CD4-positive, alpha-beta T cell treated with Interleukin-10 for 1 hour (primary cell): ENCODE measurements around the gene NXPH4.

ENCODE experiments used
- DNase-seq: peaks from one replicate; pipeline ENCODE4 v3.0.0-alpha.2; 2020

The NXPH4 gene

DNA sequence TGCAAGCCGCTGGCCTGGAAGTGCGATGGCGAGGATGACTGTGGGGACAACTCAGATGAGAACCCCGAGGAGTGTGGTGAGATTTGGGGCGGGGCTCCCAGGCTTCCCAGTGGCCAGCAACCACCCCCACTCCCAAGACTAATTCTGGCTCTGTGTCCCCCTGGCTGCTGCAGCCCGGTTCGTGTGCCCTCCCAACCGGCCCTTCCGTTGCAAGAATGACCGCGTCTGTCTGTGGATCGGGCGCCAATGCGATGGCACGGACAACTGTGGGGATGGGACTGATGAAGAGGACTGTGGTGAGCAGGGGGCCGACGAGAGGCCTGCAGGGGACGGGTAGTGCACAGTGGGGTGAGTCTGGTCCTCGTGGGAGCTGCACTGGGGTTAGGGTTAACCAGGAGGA, 12.1 kb upstream of the NXPH4 start:
- no peak for DNase-seq

DNA sequence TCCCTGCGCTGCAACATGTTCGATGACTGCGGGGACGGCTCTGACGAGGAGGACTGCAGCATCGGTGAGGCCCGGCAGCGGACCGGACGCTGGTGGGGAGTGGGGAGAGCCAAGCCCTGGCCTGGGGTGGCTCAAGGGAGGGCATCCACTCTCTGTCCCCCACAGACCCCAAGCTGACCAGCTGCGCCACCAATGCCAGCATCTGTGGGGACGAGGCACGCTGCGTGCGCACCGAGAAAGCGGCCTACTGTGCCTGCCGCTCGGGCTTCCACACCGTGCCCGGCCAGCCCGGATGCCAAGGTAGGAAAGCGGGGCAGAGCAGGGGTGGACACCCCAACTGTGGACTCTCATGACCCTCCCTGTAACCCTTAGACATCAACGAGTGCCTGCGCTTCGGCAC, 11.4 kb upstream of the NXPH4 start:
- DNase-seq = no peak

DNA sequence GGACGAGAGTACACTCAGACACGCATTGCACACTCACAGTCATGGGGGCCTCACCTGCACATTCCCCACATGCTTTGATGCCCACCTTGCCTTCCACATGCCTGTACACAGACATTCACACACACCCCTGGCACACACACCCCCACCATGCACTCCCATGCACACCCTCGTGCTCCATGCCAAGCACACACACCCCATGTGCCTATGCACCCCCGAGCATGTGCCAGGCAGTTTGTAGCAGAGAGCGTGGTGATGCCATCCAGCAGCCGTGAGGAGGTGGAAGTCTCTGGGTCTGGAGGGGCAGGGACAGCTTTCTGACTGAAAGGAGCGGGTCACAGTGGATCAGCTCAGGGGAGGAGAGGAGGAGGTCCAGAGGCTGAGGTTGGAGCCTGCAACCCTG, 10.7 kb upstream of the NXPH4 start:
- no peak for DNase-seq

DNA sequence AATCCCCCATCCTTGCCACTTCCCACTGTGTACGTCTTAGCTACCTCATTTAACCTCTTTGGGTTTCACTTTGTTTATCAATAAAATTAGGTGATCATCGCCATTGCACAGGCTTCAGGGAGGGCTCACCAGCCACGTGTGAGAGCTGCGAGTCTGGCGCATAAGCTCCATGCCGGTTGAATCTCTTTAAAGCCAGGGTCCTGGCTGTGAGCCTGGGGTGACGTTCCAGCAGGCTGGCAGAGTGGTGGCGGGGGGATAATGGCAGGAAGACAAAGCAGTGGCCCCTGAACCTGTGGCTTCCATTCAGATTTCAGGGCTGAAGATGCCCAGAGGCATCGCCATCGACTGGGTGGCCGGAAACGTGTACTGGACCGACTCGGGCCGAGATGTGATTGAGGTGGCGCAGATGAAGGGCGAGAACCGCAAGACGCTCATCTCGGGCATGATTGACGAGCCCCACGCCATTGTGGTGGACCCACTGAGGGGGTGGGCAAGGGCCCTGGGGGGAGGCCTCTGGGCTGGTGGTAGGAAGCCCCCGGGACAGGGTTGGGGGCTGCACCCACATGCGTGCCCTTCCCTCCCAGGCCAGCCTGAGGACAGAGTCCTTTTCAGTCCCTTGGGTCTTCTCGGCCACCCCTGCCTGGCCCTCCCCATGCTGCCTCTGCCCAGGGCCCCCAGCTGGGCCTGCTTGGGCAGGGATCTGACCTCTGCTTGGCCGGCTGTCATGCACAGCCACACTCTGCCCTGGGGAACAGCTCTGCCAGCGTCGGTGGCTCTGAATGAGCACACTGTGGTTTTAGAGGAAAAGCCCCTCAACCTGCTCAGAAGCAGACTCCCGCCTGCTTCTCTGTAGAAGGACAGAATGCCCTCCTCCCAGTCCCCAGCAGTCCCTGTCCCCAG, 8.6 kb upstream of the NXPH4 start:
- no peak for DNase-seq

DNA sequence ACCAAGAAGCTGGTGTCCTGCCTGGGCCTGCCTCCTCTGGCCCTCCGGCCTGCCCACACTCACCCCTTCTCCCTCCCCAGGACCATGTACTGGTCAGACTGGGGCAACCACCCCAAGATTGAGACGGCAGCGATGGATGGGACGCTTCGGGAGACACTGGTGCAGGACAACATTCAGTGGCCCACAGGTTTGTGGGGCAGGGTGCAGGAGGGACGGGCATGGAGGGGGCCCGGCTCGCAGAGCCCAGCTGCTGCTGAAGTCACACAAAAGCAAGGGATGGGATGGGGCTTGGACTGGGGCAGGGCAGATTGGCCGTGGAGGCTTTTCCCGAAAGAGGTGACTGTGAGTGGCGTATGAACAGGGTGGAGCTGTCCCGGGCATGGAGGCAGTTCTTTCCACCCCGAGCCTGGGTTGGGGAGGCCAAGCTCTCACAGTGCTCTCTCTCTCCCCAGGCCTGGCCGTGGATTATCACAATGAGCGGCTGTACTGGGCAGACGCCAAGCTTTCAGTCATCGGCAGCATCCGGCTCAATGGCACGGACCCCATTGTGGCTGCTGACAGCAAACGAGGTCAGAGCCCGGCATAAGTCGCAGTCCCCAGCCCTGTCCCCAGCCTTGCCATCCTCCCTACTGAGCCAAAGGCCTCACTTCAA, 7.8 kb upstream of the NXPH4 start:
- DNase-seq = no peak

DNA sequence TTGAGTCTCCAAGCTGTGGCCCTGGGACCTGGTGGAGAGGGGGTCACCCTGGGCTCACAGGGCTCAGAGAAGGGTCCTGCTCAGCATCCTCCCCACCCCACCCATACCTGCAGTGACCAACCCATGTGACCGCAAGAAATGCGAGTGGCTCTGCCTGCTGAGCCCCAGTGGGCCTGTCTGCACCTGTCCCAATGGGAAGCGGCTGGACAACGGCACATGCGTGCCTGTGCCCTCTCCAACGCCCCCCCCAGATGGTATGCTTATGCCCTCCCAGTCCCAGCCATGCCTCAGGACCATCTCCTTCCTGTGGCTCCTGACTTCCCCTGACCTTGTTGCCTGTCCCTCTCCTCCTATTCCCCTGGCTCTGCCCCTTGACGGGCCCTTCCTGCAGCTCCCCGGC, 6.7 kb upstream of the NXPH4 start:
- no peak for DNase-seq

DNA sequence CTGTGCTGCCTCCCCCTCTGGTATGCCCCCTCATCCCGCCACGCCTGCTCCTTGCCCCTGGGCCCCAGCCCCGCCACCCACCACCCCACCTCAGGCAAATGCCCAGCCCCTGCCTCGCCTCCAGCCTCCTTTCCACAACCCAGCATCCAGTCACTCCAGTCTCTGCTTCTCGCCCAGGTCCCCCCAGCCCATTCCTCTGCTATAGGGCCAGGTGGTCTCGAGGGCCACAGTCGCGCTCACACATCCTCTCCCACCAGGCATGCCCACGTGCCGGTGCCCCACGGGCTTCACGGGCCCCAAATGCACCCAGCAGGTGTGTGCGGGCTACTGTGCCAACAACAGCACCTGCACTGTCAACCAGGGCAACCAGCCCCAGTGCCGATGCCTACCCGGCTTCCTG, 6.1 kb upstream of the NXPH4 start:
- DNase-seq = no peak

DNA sequence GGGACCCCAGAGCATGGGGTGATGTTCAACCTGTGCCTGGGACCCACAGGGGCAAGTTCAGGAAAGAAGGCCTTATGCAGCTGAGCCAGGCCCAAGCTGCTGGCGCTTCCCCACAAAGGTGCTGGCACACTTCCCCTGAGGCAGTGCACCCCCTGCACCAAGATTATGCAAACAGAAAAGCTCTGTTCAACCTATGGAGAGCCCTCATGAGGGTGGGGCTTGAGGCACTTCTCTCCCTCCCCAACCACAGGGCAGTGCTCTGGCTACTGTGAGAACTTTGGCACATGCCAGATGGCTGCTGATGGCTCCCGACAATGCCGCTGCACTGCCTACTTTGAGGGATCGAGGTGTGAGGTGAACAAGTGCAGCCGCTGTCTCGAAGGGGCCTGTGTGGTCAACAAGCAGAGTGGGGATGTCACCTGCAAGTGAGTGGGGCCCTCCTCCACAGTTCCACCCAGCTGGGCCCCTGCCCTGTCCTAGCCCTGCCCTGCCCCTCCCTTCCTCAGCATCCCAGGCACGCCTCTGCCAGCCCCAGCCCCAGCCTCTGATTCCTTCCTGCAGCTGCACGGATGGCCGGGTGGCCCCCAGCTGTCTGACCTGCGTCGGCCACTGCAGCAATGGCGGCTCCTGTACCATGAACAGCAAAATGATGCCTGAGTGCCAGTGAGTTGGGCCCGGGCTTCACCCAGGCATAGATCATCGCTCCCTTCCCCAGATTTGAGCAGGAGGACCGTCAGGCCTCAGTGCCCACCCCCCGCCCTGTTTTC, 5.5 kb upstream of the NXPH4 start:
- no peak for DNase-seq

DNA sequence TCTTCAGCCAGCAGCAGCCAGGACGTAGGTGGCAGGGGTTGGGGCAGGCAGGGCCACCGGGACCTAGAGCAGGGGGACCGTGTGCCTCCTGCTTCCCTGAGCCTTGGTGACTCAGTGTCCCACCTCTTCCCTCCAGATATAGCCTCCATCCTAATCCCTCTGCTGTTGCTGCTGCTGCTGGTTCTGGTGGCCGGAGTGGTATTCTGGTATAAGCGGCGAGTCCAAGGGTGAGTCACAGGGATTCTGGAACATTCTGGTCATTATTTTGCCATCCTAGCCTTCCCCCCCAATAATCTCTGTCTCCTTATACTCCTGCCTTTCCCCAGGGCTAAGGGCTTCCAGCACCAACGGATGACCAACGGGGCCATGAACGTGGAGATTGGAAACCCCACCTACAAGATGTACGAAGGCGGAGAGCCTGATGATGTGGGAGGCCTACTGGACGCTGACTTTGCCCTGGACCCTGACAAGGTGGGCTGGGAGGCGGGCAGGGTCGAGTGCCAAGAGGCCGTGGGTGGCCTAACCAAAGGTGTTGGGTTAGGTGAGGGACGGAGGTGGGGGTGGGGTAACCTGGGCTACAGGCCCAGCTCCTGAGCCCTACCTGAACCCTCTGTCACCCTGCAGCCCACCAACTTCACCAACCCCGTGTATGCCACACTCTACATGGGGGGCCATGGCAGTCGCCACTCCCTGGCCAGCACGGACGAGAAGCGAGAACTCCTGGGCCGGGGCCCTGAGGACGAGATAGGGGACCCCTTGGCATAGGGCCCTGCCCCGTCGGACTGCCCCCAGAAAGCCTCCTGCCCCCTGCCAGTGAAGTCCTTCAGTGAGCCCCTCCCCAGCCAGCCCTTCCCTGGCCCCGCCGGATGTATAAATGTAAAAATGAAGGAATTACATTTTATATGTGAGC, 4.5 kb upstream of the NXPH4 start:
- DNase-seq = no peak

DNA sequence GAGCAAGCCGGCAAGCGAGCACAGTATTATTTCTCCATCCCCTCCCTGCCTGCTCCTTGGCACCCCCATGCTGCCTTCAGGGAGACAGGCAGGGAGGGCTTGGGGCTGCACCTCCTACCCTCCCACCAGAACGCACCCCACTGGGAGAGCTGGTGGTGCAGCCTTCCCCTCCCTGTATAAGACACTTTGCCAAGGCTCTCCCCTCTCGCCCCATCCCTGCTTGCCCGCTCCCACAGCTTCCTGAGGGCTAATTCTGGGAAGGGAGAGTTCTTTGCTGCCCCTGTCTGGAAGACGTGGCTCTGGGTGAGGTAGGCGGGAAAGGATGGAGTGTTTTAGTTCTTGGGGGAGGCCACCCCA, 3.9 kb upstream of the NXPH4 start:
- DNase-seq = no peak

DNA sequence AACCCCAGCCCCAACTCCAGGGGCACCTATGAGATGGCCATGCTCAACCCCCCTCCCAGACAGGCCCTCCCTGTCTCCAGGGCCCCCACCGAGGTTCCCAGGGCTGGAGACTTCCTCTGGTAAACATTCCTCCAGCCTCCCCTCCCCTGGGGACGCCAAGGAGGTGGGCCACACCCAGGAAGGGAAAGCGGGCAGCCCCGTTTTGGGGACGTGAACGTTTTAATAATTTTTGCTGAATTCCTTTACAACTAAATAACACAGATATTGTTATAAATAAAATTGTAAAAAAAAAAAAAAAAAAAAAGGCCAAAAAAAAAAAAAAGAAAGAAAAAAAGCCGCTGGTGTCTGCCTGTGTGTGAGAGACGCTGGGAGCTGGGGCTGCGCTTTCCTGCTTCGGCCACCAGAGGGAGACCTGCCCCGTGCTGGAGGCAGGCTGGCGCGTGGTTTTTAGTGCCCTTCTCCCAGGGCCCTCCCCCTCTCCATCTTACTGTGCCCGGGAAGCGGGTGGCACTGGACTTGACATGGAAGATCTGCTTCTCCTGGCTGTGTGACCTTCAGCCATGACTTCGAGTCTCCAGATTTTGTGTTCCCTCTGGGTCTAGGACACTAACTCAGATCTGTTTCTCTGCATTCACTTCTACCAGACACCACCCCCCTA, 3.4 kb upstream of the NXPH4 start:
- DNase-seq = peak; percentile 88

DNA sequence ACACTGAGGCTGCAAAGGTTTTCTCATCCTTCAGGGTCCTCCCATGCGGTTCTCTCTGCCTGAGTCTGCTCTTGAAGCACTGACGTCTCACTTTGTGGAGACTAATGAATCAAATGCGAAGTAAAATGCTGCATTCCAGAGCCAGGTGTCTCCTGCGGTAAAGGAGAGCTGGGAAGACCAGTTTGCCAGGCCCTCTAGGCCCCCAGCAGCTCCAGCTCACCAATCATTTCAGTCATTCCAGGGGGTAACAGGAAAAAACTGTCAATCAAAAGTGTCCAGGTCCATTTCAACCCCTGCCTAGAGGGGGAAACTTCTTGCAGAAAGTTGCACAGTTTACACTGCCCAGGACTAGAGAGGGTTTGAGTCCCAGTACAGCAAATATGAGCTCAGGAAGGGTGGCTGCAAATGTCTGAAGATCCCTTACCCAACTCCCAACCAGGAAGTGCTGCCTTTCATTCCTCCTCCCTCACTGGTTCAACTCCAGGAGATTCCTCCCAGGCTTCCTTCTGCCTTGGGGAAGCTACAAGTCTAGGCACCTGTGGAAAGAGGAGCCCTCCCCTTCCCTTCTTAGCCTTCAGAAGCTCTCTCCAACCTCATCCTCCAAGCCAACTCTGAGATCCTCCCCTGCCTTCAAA, 2.7 kb upstream of the NXPH4 start:
- no peak for DNase-seq

DNA sequence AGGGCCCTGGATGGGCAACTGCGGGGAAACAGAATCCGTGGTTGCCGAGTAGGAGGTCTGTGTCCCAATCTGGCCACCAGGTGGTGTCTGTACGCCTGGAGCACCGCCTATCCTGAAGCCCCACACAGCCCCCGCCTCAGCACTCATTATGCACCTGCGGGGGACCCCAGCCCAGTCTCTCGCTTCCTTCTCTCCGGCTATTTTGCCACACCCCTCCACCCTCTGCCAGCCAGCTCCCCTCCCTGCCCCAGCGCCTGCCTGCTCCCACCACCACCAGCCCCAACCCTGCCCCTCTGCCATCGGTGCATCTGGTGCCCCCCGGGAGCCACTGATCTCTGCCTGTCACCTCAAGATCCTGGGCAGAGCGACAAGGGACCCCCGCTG, 2.2 kb upstream of the NXPH4 start:
- DNase-seq = peak; percentile 76

DNA sequence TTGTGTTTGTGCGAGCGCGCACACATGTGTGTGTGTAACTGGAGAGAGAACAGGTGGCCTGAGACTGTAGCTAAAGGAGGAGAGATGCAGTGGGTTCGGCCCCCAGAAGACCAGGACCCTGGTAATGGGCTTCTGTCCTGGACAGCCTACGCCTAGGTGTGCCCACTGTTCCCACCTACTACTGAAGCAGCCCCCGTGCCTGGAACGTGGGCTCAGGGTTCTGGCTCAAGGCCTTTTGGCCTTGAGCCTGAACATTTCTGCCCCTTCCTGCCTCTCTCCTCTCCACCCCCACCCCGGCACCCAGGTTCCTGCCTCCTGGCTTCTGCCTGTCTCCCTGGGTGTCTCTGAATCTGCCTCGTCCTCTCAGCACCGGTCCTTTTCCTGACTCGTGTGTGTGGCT, 1.5 kb upstream of the NXPH4 start:
- no peak for DNase-seq

DNA sequence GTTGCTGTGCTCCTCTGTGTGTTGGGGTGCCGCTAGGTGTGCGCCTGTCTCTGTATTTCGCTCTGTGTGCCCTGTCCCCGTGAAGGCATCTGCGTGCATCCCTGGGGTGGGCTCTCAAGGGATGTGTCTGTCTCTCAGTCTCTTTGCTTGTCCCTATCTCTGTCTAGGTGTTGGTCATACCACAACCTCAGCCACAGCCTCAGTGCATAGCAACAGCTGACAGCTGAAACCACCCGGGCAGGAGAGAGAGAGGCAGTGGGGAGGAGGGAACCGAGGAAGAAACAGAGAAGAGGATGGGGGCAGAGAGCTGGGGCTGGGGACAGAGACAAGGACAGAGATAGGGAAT, 953 bp upstream of the NXPH4 start:
- DNase-seq = peak; percentile 59

DNA sequence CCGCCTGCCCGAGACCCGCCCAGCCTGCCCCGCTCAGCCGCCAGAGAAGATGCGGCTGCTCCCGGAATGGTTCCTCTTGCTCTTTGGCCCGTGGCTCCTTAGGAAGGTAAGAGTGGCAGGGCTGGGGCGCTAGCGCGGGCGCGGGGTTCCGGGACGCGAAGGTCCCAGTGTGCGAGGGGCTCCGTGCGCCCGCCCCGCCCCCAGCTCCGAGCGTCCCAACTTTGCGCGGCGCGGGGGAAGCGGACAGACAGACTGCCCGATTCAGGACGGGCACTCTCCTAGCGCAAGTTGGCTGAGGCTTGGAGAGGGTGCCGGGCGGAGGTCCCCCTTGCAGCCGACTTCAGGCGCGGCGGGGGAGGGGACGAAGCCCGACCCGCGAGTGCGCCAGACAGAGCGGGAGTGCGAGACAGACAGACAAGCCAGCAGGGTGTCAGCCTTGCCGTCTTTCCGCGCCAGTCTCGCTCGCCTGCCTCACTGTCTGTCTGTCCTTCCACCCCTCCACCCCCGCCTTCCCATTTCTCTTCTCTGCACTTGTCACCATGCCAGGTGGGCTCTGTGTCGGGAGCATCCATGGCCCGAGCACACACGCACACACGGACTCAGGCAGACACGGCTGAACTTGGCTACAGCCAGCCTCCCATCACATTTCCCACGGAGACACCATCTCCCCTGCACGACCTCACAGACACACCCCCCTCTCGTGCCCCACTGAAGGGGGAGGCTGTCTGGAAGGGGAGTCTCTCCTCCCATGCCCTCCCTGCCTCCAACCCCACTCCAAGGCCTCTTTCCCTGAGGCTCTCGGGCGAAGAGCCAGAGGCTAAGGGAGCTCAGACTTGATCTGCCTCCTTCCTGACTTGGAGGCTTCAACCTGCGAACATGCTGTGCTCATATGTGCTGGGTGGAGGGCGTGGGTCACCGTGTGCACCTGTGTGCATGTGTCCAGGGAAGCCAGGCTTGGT, 606 bp downstream of the NXPH4 start:
- peak; percentile 51 for DNase-seq

DNA sequence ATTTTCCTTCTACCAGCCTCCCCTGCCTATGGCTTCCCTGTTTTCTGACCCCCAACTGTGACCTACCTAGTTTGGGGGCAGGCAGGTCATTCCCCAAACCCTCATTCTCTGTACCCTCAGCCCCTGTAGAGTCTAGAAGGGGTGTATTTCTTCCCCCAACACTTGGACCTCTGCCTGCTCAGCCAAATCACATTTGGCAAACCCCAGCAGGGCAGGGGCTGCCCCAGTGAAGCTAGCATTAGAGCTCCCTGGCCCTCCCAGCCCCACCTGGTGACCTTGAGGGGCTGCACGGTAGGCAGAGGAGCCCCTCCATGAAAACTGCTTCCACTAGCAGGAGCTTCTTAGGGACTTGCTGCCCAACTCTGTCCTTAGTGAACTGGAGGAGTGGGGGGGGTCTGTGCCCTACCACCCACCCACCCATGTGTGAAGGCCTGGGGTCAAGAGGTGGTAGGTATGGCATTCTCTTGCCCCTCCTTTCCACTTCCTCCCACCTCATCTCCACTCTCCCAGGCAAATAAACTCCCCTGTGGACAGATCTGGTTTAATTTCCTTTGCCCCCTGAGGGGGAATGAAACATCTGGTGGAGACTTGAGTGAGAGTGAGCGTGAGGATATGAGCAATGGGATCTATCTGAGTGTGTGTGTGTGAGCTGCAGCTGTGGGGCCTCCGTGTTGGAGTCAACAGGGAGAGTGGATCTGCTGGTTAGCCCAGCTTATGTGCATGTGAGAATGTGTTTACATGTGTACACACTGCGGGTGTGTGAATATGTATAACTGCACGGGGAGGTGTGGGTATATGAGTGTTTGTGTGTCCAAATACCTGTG, 1.6 kb downstream of the NXPH4 start:
- no peak for DNase-seq

DNA sequence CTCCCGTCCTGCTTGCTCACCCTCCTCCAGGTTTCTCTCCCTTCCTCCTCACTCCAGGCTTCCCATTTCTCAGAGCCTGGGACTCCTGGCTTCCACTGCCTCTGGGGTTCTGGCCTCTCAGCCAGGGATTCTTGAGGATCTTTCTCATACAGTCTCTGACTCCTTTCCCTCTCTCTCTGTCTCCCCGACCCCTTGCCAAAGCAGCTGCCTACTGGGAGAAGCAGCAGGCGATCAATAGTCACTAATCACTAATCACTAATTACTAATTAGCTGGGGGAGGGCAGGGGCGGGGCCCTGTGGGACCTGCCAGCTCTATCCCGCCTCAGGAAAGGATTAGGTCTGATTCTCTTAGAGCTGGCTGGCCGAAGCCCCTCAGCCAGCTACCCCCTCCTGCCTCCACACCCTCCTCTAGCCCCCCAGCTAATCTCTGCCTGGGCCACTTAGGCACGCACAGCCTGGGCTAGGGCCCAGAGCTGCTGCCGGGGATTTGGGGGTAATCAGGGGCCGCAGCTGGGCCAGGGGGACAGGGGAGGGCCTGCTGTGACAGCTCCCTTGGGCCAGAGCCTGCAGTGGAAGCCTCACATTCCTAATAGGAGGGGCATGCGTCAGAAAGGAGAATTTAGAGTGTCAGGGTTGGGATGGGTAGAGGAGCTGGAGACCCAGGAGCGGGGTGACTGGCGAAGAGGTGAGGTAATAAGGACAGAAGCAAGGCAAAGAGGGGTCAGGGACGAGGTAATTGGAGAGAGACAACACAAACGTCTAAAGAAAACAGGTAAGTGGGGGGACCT, 2.8 kb downstream of the NXPH4 start:
- DNase-seq = no peak
